ENCODE data around the gene BBLN. TPM values are rescaled to one million over a fixed set of nuclear protein-coding genes. Genes with fewer than 3 reads are reported as not detected.
A peak's percentile ranks its signal among the peaks of the same experiment; 100 is the strongest.

Gene BBLN
- total RNA-seq, 4 donors from 2014 or later, result 202 to 310 (median 243) TPM

DNA sequence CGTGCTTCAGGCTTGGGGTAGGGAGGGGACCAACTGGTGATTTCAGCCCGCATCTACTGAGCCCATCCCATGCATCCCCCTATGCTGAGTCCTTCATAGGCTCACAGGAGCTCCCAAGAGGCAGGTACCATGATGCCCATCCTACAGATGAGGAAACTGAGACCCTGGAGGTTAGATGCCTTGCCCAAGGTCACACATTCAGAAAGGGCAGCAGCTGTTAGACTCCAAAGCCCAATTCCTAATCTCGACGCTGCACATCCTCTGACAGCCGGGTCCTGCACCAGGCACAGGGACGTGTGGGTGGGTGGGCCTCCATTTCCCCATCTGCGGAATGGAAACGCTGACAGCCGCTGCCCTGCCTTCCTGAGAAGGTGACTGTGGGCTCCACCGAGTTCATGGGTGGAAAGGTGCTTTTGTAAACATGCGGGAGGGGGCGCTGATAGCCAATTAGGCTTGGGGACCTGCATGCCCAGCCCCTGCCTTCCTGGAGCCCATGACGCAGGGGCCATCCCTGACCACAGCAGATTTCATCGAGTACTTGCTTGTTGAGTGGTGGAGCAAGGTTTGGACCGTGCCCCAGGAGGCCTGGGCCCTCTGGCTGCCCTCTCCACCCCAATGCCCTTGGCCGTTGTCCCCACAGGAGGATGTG, 45.4 kb downstream of the BBLN start:
- DNase-seq (ENCODE audit: low spot score in 2 of 2), result no peak
- Histone ChIP-seq H3K4me3 (no peak overlapping the region), H3K4me1 (peaks cover 0 to 21% (median 8%) of the 10 kb centered on the region in 4 donors), H3K9me3 (no peaks in the 10 kb centered on the region), H3K27me3 (peaks cover 0 to 25% of the 10 kb centered on the region in 2 donors), H3K36me3 (no peaks in the 10 kb centered on the region), H3K27ac (peak overlapping the region in 1 of 4 donors; percentile 53)
- TF ChIP-seq, protein P1, sequence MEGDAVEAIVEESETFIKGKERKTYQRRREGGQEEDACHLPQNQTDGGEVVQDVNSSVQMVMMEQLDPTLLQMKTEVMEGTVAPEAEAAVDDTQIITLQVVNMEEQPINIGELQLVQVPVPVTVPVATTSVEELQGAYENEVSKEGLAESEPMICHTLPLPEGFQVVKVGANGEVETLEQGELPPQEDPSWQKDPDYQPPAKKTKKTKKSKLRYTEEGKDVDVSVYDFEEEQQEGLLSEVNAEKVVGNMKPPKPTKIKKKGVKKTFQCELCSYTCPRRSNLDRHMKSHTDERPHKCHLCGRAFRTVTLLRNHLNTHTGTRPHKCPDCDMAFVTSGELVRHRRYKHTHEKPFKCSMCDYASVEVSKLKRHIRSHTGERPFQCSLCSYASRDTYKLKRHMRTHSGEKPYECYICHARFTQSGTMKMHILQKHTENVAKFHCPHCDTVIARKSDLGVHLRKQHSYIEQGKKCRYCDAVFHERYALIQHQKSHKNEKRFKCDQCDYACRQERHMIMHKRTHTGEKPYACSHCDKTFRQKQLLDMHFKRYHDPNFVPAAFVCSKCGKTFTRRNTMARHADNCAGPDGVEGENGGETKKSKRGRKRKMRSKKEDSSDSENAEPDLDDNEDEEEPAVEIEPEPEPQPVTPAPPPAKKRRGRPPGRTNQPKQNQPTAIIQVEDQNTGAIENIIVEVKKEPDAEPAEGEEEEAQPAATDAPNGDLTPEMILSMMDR (IDR thresholded peaks at IDR 0.05), result no peak
- TF ChIP-seq EP300 (IDR thresholded peaks at IDR 0.05) (no peak), POLR2A (IDR thresholded peaks at IDR 0.05) (no peak)
- WGBS, 2 donors, result 83 to 86% methylated on average over 4 of the region's 16 CpGs

- no peak overlapping the region for H3K4me3 ChIP-seq
- H3K27me3 ChIP-seq, result peaks cover 0 to 25% of the 10 kb centered on the region in 2 donors
- no peak overlapping the region for H3K27ac ChIP-seq
- 76 to 79% methylated on average over 3 of the region's 3 CpGs for WGBS, 2 donors
- H3K36me3 ChIP-seq, result no peaks in the 10 kb centered on the region
- TF ChIP-seq, protein P1 (IDR thresholded peaks at IDR 0.05), result no peak
- no peak for TF ChIP-seq EP300 (IDR thresholded peaks at IDR 0.05)
- TF ChIP-seq POLR2A (IDR thresholded peaks at IDR 0.05), result no peak
- H3K9me3 ChIP-seq, result no peaks in the 10 kb centered on the region
- H3K4me1 ChIP-seq, result peaks cover 0 to 21% (median 8%) of the 10 kb centered on the region in 4 donors
- DNase-seq (ENCODE audit: low spot score in 2 of 2), result no peak
Measured at GRCh38 chr9:128206484-128206883, 46.4 kb downstream of the BBLN start.

DNA sequence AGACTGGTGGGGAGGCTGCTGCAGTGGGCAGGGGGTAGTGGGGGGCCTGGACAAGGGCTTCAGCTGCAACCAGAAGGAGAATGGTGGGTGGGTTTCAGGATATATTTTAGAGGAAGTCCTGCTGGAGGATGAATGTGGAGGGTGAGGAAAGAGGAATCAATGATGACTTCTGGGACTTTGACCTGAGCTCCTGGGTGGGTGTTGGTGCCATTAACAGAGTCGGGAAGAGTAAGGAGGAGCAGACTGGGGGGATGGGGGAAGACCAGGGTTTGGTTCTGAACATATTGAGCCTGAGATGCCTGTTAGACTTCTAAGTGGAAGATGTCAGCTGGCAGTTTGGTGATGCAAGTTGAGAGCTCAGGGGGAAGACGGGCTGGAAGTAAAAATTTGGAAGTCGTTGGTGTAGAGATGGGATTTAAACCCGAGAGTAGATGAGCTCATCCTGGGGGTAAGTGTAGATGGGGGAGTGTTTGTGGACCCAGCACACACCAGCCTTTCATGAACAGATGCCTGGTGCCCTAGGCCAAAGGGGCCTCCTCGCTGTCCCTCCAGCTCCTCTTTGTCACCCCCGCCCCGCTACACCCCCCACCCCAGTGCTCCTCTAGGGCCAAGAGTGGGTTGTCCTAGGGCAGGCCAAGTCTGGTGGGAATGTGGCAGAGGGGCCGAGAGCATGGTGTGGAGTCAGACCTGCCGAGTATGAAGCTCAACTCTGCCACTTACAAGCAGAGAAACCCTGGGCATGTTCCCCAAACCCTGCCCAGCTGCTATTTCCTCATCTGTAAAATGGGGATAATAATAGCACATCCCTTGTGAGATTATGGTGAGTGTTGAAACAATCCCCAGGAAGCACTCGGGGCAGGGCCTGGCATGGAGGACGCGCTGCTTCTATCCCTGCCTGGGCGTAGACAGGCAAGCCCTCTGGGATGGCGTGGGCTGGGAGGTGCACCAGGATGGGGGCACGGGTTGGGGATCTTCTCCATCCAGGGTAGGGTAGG, 47.1 kb downstream of the BBLN start:
- TF ChIP-seq POLR2A (IDR thresholded peaks at IDR 0.05), result no peak
- TF ChIP-seq, protein P1 (IDR thresholded peaks at IDR 0.05), result no peak
- TF ChIP-seq EP300 (IDR thresholded peaks at IDR 0.05), result no peak
- Histone ChIP-seq H3K9me3 (no peaks in the 10 kb centered on the region), H3K27ac (no peak overlapping the region), H3K27me3 (peaks cover 0 to 25% of the 10 kb centered on the region in 2 donors), H3K36me3 (no peaks in the 10 kb centered on the region), H3K4me3 (no peak overlapping the region), H3K4me1 (peaks cover 0 to 26% (median 8%) of the 10 kb centered on the region in 4 donors)
- DNase-seq (ENCODE audit: low spot score in 2 of 2), result no peak
- 59 to 63% methylated on average over 15 of the region's 15 CpGs for WGBS, 2 donors

GRCh38 chr9:128208386-128208785, 48.3 kb downstream of the BBLN start:
- 71 to 76% methylated on average over 7 of the region's 7 CpGs for WGBS, 2 donors
- H3K36me3 ChIP-seq, result no peaks in the 10 kb centered on the region
- no peak for DNase-seq (ENCODE audit: low spot score in 2 of 2)
- H3K27me3 ChIP-seq, result peaks cover 0 to 25% of the 10 kb centered on the region in 2 donors
- TF ChIP-seq, protein P1 (IDR thresholded peaks at IDR 0.05), result no peak
- no peak for TF ChIP-seq POLR2A (IDR thresholded peaks at IDR 0.05)
- TF ChIP-seq EP300 (IDR thresholded peaks at IDR 0.05), result no peak
- no peak overlapping the region for H3K27ac ChIP-seq
- H3K9me3 ChIP-seq, result no peaks in the 10 kb centered on the region
- no peak overlapping the region for H3K4me3 ChIP-seq
- H3K4me1 ChIP-seq, result peaks cover 0 to 22% (median 5%) of the 10 kb centered on the region in 4 donors
